Panc1 (cell line): ENCODE data around the gene KCNK2. TPM values are rescaled to one million over a fixed set of nuclear protein-coding genes. Genes with fewer than 3 reads are reported as not detected.

Source experiments
- ATAC-seq: fragments of 200-7000 bp; cut with Tn5 transposase; 2 replicates; pipeline ENCODE4 v1.9.1; 2020; ENCODE audit warnings: mild to moderate bottlenecking, moderate library complexity
- BruUV-seq: library from RNA; stranded (reverse); fragments of 400-500 nt; replicated peaks from 2 replicates; lab custom pipeline; 2021; lab: Mats Ljungman, UMichigan
- CTCF ChIA-PET: fragments of 300-600 bp; sonication (Branson Sonifier 250); formaldehyde crosslinking; loops from one replicate; lab custom pipeline; 2022; ENCODE audit warnings: antibody characterized with exemption; lab: Charles Lee
- POLR2A ChIA-PET: fragments of 300-600 bp; sonication (Branson Sonifier 250); formaldehyde crosslinking; loops from one replicate; lab custom pipeline; 2022; ENCODE audit warnings: antibody characterized with exemption; lab: Charles Lee
- DNase-seq: peaks from one replicate; pipeline ENCODE4 v3.0.0-alpha.2; 2010; ENCODE audit warnings: low read depth, low spot score
- H3K27ac ChIP-seq: 2 replicates; pipeline ENCODE4 v1.5.1; 2011; ENCODE audit warnings: mild to moderate bottlenecking, low read length, inconsistent platforms
- H3K27me3 ChIP-seq: fragments of 200-500 bp; sonication (Bioruptor generic); 2 replicates; pipeline ENCODE4 v1.6.0; 2014; ENCODE audit warnings: low read length, inconsistent platforms; ENCODE audit not compliant: control insufficient read depth, insufficient read depth
- H3K36me3 ChIP-seq: fragments of 200-500 bp; sonication (Bioruptor generic); 2 replicates; pipeline ENCODE4 v1.5.1; 2014; ENCODE audit warnings: inconsistent platforms, mild to moderate bottlenecking, low read length, moderate library complexity; ENCODE audit not compliant: control insufficient read depth, insufficient read depth
- H3K4me1 ChIP-seq: 2 replicates; pipeline ENCODE4 v1.5.1; 2011; ENCODE audit warnings: inconsistent platforms, mild to moderate bottlenecking, low read length, moderate library complexity; ENCODE audit not compliant: control insufficient read depth, insufficient read depth
- H3K4me3 ChIP-seq, 2 experiments: 2 replicates each; pipeline ENCODE4 v1.5.1; 2011 to 2012; ENCODE audit warnings: low read depth in 2 of 2, low read length in 2 of 2, mild to moderate bottlenecking in 2 of 2, inconsistent platforms in 1 of 2, moderate library complexity in 1 of 2
- H3K9me3 ChIP-seq: fragments of 200-500 bp; sonication (Bioruptor generic); 2 replicates; pipeline ENCODE4 v1.5.1; 2014; ENCODE audit warnings: low read depth, mild to moderate bottlenecking, inconsistent platforms, low read length, moderate library complexity; ENCODE audit not compliant: control insufficient read depth, insufficient read depth
- POLR2AphosphoS5 ChIP-seq: IDR thresholded peaks from 2 replicates; pipeline ENCODE4 v1.6.1; 2012; ENCODE audit warnings: mild to moderate bottlenecking, low read depth, low read length, moderate library complexity
- REST ChIP-seq, 2 experiments: IDR thresholded peaks; 2 replicates each; pipeline ENCODE4 v1.6.1; 2011 to 2012; ENCODE audit warnings: low read depth in 2 of 2, control low read depth in 1 of 2, low read length in 1 of 2, mild to moderate bottlenecking in 1 of 2, moderate library complexity in 1 of 2; ENCODE audit not compliant: insufficient read depth in 1 of 2
- SIN3A ChIP-seq: IDR thresholded peaks from 2 replicates; pipeline ENCODE4 v1.6.1; 2012; ENCODE audit warnings: low read depth, mild to moderate bottlenecking, low read length, moderate library complexity, borderline replicate concordance; ENCODE audit not compliant: insufficient read depth
- TCF7L2 ChIP-seq: IDR thresholded peaks from 2 replicates; pipeline ENCODE4 v1.6.1; 2011; ENCODE audit warnings: mild to moderate bottlenecking, low read depth, low read length, inconsistent platforms
- in situ Hi-C: cut with HindIII; loops from 2 replicates; pipeline ENCODE4 v1.10.0; 2016; ENCODE audit warnings: low sequenced_read_pairs, low pct_unique_long_range_greater_than_20kb
- intact Hi-C: fragments of 100-400 bp; cut with micrococcal nuclease; formaldehyde crosslinking; loops from one replicate; pipeline ENCODE4 v1.10.0; 2022; ENCODE audit not compliant: unreplicated experiment
- total RNA-seq: library from RNA; stranded (reverse); gene quantifications from one replicate; pipeline ENCODE4 v1.2.1, GENCODE V29; 2021; ENCODE audit not compliant: unreplicated experiment
- TF ChIP-seq, protein P1 (sequence below): fragments of 450-650 bp; IDR thresholded peaks from 2 replicates; pipeline ENCODE4 v1.5.1; 2017; ENCODE audit warnings: mild to moderate bottlenecking

KCNK2 gene
- total RNA-seq, 1 experiment from 2014 or later: 0.28 TPM

DNA sequence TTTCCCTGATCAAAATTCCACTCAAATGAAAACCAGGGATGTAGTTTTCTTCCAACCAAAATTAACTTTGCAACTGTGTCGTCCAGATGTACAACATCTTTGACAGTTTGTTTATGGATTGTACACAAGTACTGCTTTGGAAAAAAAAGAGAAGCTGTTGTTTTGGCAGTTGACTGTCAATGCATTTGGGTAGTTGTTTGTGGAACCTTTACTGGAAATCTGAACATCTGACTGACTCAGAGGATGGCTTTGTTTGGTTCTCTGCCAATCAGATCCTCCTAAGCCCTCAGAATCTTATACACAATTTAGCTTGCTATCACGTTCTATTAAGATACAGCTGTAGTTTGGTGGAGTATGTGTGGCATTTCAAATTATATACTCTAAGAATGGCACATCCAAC, 195.0 kb downstream of the KCNK2 start:
- POLR2A ChIA-PET: interaction anchor here (0.5 kb wide), 1 partner anchor 292 kb away, joined by 9 read pairs; no protein-coding TSS in a partner anchor
- no peak for DNase-seq

DNA sequence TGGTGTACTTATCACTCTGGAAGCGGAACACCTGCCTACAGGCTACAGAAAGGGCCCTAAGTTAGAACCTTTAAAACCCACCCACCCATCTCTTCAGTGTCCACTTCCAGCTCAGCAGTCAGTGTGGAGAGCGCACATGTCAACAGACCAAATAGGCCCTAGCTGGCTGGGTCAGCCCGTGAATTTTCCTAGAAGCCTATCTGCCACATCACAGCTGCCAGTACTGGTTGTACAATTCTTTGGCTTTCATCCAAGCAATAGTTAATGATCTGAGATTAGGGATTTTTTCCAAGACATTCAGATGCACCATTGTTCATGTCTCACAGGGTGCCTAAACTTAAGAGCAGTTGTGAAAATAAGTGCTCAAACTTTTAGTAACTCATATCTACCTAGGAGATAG, 197.1 kb downstream of the KCNK2 start:
- ChIA-PET POLR2A (no interaction called here), CTCF (no interaction called here)
- Histone ChIP-seq H3K36me3 (no peaks in the 10 kb centered on the region), H3K4me1 (no peaks in the 10 kb centered on the region), H3K9me3 (no peaks in the 10 kb centered on the region), H3K27ac (no peak overlapping the region), H3K4me3 (no peak overlapping the region), H3K27me3 (no peaks in the 10 kb centered on the region)
- intact Hi-C loops: no loop called here
- in situ Hi-C loops: no loop called here
- TF ChIP-seq REST (IDR thresholded peaks at IDR 0.05; ENCODE audit: insufficient read depth in 1 of 2, low read depth in 2 of 2, low read length in 1 of 2) (no peak), POLR2AphosphoS5 (no peak), SIN3A (no peak), TCF7L2 (no peak)
- TF ChIP-seq, protein P1, sequence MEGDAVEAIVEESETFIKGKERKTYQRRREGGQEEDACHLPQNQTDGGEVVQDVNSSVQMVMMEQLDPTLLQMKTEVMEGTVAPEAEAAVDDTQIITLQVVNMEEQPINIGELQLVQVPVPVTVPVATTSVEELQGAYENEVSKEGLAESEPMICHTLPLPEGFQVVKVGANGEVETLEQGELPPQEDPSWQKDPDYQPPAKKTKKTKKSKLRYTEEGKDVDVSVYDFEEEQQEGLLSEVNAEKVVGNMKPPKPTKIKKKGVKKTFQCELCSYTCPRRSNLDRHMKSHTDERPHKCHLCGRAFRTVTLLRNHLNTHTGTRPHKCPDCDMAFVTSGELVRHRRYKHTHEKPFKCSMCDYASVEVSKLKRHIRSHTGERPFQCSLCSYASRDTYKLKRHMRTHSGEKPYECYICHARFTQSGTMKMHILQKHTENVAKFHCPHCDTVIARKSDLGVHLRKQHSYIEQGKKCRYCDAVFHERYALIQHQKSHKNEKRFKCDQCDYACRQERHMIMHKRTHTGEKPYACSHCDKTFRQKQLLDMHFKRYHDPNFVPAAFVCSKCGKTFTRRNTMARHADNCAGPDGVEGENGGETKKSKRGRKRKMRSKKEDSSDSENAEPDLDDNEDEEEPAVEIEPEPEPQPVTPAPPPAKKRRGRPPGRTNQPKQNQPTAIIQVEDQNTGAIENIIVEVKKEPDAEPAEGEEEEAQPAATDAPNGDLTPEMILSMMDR: no peak
- no peak for DNase-seq
- no TSS peak for BruUV-seq
- no peak for ATAC-seq

More for the DNA sequence above, 195.0 kb downstream of the KCNK2 start:
- BruUV-seq: no TSS peak
- no peaks in the 10 kb centered on the region for H3K27me3 ChIP-seq
- no peaks in the 10 kb centered on the region for H3K4me1 ChIP-seq
- no peak for TF ChIP-seq POLR2AphosphoS5
- no peak for TF ChIP-seq SIN3A
- no peak for TF ChIP-seq REST (IDR thresholded peaks at IDR 0.05; ENCODE audit: insufficient read depth in 1 of 2, low read depth in 2 of 2, low read length in 1 of 2)
- TF ChIP-seq, protein P1: no peak
- TF ChIP-seq TCF7L2: no peak
- in situ Hi-C loops: no loop called here
- CTCF ChIA-PET: no interaction called here
- H3K9me3 ChIP-seq: no peaks in the 10 kb centered on the region
- H3K36me3 ChIP-seq: no peaks in the 10 kb centered on the region
- no peak for ATAC-seq
- no peak overlapping the region for H3K4me3 ChIP-seq
- intact Hi-C loops: no loop called here
- H3K27ac ChIP-seq: no peak overlapping the region
